DOHH2 (cell line): ENCODE results near the gene SVIL.
A peak's percentile ranks its signal among the peaks of the same experiment; 100 is the strongest.
"Not testable (repeated sequence)": the region's sequence is repeated elsewhere in the genome, so short reads cannot be mapped to it uniquely, and the experiment has no call there.

Source experiments
- H3F3A ChIP-seq: fragments of 200-600 bp; sonication (generic), shearing (Covaris generic); 2 replicates; pipeline ENCODE4 v1.6.0; 2016; ENCODE audit warnings: antibody characterized with exemption, mild to moderate bottlenecking; ENCODE audit not compliant: control insufficient read depth, insufficient read depth
- H3K27ac ChIP-seq: fragments of 200-600 bp; sonication (generic); 2 replicates; pipeline ENCODE4 v1.5.1; 2014; ENCODE audit warnings: low read depth, mild to moderate bottlenecking, low read length, moderate library complexity
- H3K27me3 ChIP-seq: fragments of 200-600 bp; sonication (generic); 2 replicates; pipeline ENCODE4 v1.6.1; 2014; ENCODE audit warnings: mild to moderate bottlenecking, low read length, mixed read lengths; ENCODE audit not compliant: control insufficient read depth
- H3K36me3 ChIP-seq: fragments of 200-600 bp; sonication (generic); 2 replicates; pipeline ENCODE4 v1.6.1; 2014; ENCODE audit warnings: mild to moderate bottlenecking, low read length, moderate library complexity, mixed read lengths; ENCODE audit not compliant: control insufficient read depth
- H3K4me1 ChIP-seq: fragments of 200-600 bp; sonication (generic); 2 replicates; pipeline ENCODE4 v1.6.1; 2014; ENCODE audit warnings: mild to moderate bottlenecking, low read length, mixed read lengths; ENCODE audit not compliant: control insufficient read depth
- H3K4me2 ChIP-seq: fragments of 200-600 bp; sonication (generic); 2 replicates; pipeline ENCODE4 v1.6.0; 2014; ENCODE audit warnings: mild to moderate bottlenecking, low read length, moderate library complexity
- H3K4me3 ChIP-seq: fragments of 200-600 bp; sonication (generic); 2 replicates; pipeline ENCODE4 v1.5.1; 2014; ENCODE audit warnings: mild to moderate bottlenecking, low read length, mixed read lengths
- H3K79me2 ChIP-seq: fragments of 200-600 bp; sonication (generic); 2 replicates; pipeline ENCODE4 v1.6.1; 2014; ENCODE audit warnings: mild to moderate bottlenecking, low read length, mixed read lengths; ENCODE audit not compliant: control insufficient read depth
- H3K9me2 ChIP-seq: fragments of 200-600 bp; sonication (generic); replicated peaks from 2 replicates; pipeline ENCODE4 v1.6.1; 2014; ENCODE audit warnings: mild to moderate bottlenecking, low read length, mixed read lengths; ENCODE audit not compliant: control insufficient read depth
- H3K9me3 ChIP-seq: fragments of 200-600 bp; sonication (generic); 2 replicates; pipeline ENCODE4 v1.6.1; 2014; ENCODE audit warnings: antibody characterized with exemption, low read length, mixed read lengths; ENCODE audit not compliant: control insufficient read depth, insufficient read depth
- H4K20me1 ChIP-seq: fragments of 200-600 bp; sonication (generic); 2 replicates; pipeline ENCODE4 v1.6.0; 2014; ENCODE audit warnings: low read depth, mild to moderate bottlenecking, antibody characterized with exemption, low read length, moderate library complexity; ENCODE audit not compliant: control insufficient read depth, insufficient read depth
- CTCF ChIP-seq: fragments of 200-600 bp; sonication (generic); IDR thresholded peaks from one replicate; pipeline ENCODE4 v1.5.1; 2014; ENCODE audit warnings: antibody characterized with exemption, mild to moderate bottlenecking, low read depth, low read length; ENCODE audit not compliant: poor library complexity, severe bottlenecking
- EZH2phosphoT487 ChIP-seq: fragments of 200-600 bp; sonication (generic); IDR thresholded peaks from 2 replicates; pipeline ENCODE4 v1.6.1; 2017; ENCODE audit warnings: borderline replicate concordance, mild to moderate bottlenecking, antibody characterized with exemption, low read length, moderate library complexity, mixed read lengths

The SVIL gene

GRCh38 chr10:29448756-29449592 is 185.8 kb downstream of the SVIL start:
- TF ChIP-seq CTCF, result peak; percentile 67
- H3K9me3 ChIP-seq, H3K27ac ChIP-seq, H3K27me3 ChIP-seq, H3F3A ChIP-seq, H4K20me1 ChIP-seq, H3K4me2 ChIP-seq, H3K4me1 ChIP-seq, H3K4me3 ChIP-seq, H3K79me2 ChIP-seq, H3K36me3 ChIP-seq, H3K9me2 ChIP-seq: not testable (repeated sequence)

- Histone ChIP-seq H3K9me3 (no peaks in the 10 kb centered on the region), H3K27ac (no peak overlapping the region), H3K27me3 (no peaks in the 10 kb centered on the region), H3F3A (no peaks in the 10 kb centered on the region), H3K79me2 (no peaks in the 10 kb centered on the region), H3K36me3 (no peaks in the 10 kb centered on the region), H3K9me2 (no peaks in the 10 kb centered on the region), H3K4me2 (no peak overlapping the region), H3K4me1 (no peaks in the 10 kb centered on the region), H3K4me3 (no peak overlapping the region), H4K20me1 (no peaks in the 10 kb centered on the region)
- TF ChIP-seq CTCF, result no peak
- no peak for TF ChIP-seq EZH2phosphoT487
Observed at GRCh38 chr10:29448125-29448524, 186.6 kb downstream of the SVIL start.

GRCh38 chr10:29446327-29446726 is 188.4 kb downstream of the SVIL start:
- TF ChIP-seq EZH2phosphoT487, result no peak
- no peak for TF ChIP-seq CTCF
- H4K20me1 ChIP-seq, result no peaks in the 10 kb centered on the region
- no peaks in the 10 kb centered on the region for H3K4me1 ChIP-seq
- H3K9me2 ChIP-seq, result no peaks in the 10 kb centered on the region
- no peaks in the 10 kb centered on the region for H3F3A ChIP-seq
- H3K27ac ChIP-seq, result no peak overlapping the region
- no peaks in the 10 kb centered on the region for H3K36me3 ChIP-seq
- H3K9me3 ChIP-seq, result no peaks in the 10 kb centered on the region
- H3K4me3 ChIP-seq, result no peak overlapping the region
- no peaks in the 10 kb centered on the region for H3K79me2 ChIP-seq
- no peak overlapping the region for H3K4me2 ChIP-seq
- no peaks in the 10 kb centered on the region for H3K27me3 ChIP-seq
